Measurements from ENCODE around the gene TSPYL6.

TSPYL6 gene

GRCh38 chr2:54255230-54256090 is 569 bp downstream of the TSPYL6 start:
- DNase-seq (ENCODE audit: low spot score), result no peak

DNA sequence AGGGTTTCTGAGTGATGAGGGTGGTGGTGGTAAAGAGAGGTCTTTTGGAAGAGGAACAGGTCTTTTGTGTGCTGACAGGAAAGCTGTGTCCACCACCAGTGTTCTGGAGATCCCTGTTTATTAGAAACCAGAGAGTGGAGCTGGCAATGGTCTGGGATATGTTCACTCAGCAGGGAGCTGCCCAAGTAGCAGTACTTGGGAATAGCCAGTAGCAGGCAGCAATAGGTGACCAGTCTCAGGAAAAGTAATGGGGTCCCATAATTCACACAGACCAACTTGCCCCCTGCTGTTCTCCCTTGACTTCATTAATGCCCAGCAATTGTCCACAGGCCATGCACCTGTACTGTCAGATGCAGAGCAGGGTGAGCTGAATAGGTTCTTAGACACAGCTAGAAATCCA is 1.8 kb downstream of the TSPYL6 start:
- DNase-seq (ENCODE audit: low spot score), result no peak

GRCh38 chr2:54249629-54250028 is 6.4 kb downstream of the TSPYL6 start:
- DNase-seq (ENCODE audit: low spot score), result no peak

GRCh38 chr2:54247115-54247514 is 8.9 kb downstream of the TSPYL6 start:
- DNase-seq (ENCODE audit: low spot score), result no peak

- DNase-seq (ENCODE audit: low spot score), result no peak
These were observed 15.2 kb downstream of the TSPYL6 start for GRCh38 chr2:54240515-54241469.

- no peak for DNase-seq (ENCODE audit: low spot score)
These were observed 16.6 kb downstream of the TSPYL6 start for GRCh38 chr2:54239427-54239826.

GRCh38 chr2:54237428-54237827 is 18.6 kb downstream of the TSPYL6 start:
- DNase-seq (ENCODE audit: low spot score), result no peak

DNA sequence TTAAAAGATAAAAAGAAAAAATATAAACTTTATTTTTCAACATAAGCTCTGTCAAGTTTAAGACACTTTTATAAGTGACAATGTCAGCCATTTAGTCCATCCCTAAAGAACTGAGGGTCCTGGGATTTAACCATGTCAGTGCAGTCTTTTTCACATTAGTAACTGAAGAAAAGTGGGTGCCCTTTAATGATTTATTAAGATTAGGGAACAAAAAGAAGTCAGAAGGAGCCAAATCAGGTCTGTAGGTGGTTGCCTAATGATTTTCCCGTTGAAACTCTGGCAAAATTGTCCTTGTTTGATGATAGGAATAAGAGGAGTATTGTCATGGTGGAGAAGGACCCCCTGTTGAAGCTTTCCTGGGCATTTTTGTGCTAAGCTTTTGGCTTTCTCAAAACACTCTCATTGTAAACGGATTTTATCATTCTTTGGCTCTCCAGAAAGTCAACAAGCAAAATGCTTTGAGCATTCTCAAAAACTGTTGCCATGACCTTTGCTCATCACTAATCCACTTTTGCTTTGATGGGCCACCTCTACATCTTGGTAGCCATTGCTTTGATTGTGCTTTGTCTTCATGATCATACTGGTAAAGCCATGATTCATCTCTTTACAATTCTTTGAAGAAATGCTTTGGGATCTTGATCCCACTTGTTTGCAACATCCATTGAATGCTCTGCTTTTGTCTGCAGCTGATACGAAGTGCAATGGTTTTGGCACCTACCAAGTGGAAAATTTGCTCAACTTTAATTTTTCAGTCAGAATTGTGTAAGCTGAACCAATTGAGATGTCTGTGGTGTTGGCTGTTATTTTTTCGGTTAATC is 22.0 kb downstream of the TSPYL6 start:
- DNase-seq (ENCODE audit: low spot score), result no peak

GRCh38 chr2:54228945-54229344 is 27.1 kb downstream of the TSPYL6 start:
- DNase-seq (ENCODE audit: low spot score), result no peak

DNA sequence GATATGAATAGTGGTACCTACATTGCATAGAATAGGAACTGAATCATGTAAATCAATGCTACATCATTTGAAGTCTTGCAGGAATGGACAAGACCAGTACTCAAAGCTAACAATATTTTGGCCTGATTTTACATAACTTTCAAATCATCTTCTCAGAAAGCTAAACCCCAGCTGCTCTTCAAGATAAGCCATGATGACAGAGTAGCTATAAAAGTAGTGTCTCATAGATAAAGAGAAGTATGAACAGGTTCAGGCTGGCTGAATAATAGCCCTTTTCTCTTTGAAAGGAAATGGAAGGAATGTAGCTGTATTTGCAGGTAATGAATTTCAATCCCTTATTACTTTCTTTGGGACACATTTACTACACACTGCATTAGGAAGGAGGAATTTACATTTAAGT is 28.2 kb downstream of the TSPYL6 start:
- DNase-seq (ENCODE audit: low spot score), result no peak

GRCh38 chr2:54226260-54226659 is 29.8 kb downstream of the TSPYL6 start:
- peak; percentile 92 for DNase-seq (ENCODE audit: low spot score)

DNA sequence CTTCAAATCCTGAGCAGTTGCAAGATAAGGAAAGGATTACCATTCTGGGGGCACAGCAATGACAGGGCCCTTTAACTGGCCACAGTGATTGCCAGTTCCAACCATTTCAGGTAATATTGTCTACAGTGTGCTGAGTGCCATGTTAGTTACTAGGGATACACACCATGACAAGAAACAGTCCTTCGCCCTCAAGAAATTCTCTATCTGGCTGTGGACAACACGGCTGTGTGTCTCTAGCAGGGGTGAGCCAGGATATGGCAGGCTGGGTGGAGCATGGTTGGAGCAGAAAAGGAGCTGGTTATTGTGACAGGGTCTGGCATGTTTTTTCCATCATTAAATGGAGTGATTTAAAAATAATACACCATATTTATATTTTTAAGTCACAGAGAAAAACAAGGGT is 31.0 kb downstream of the TSPYL6 start:
- DNase-seq (ENCODE audit: low spot score), result no peak

- DNase-seq (ENCODE audit: low spot score), result no peak
These were observed 42.9 kb downstream of the TSPYL6 start for GRCh38 chr2:54213082-54213481.

GRCh38 chr2:54212456-54212855 is 43.6 kb downstream of the TSPYL6 start:
- DNase-seq (ENCODE audit: low spot score), result no peak

GRCh38 chr2:54209379-54209778 is 46.6 kb downstream of the TSPYL6 start:
- DNase-seq (ENCODE audit: low spot score), result no peak

DNA sequence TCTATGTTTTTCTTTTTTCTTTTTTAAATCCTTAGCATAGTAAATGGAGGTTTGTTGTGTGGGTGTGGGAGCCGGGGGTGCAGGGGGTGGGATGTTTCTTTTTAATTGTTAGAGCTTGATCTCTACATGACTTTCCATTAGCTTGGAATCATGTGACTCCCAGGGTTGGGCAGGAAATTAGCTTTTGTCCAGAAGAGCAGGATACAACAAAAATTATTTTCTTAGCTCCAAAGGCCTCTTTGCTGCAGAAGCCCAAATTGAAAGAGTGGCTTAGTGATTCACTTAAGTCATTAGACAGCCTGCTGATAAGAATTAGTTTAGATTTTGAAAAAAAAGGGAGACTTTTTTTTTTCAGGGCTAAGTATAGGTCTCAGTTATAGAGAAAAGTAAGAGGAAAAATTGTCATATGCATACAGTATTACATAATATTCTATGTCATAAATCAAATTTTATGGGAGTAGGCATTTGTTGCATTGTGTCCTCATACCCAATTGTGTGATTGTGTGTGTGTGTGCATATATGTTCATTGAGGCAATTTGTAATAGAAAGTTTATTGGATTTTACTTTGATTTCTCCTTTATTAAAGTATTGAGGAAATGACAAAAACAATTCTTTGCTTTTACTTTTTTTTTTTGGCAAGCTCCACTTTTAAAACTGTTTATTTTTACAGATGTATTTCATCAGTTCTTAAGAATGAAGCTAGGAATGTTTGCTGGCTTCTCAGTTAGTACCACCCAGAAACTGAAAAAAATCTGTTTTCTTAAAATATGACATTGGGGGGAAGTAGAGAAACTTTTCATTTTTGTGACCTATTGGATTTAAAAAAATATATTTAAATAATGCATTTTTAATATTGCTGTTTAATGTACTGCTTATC is 47.4 kb downstream of the TSPYL6 start:
- DNase-seq (ENCODE audit: low spot score), result no peak

GRCh38 chr2:54207666-54208195 is 48.3 kb downstream of the TSPYL6 start:
- no peak for DNase-seq (ENCODE audit: low spot score)

DNA sequence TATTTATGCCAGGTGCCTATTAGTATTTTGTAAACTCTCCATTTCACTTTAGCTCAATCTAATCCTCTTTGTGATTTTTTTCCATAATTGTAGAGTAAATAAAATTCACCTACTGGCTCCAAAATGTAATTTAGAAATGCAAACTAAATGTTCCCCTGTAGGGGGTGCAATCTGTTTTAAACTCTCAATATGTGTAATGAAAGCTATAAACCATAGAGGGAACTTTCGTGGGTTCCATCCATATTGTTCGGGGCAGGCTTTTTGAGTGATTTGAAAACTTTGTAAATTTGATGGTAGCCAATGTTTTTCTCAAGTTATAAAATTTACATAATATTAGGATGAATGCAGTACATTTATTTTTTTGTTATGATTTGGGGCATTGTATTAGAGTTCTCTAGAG is 49.4 kb downstream of the TSPYL6 start:
- peak; percentile 75 for DNase-seq (ENCODE audit: low spot score)

GRCh38 chr2:54204476-54204875 is 51.6 kb downstream of the TSPYL6 start:
- no peak for DNase-seq (ENCODE audit: low spot score)
